Naive thymus-derived CD4-positive, alpha-beta T cell (primary cell): ENCODE data around the gene ITGB2. TPM values are rescaled to one million over a fixed set of nuclear protein-coding genes. Genes with fewer than 3 reads are reported as not detected.

Experiments used
- ATAC-seq: fragments of 150-1000 bp; cut with Tn5 transposase; 2 replicates; pipeline ENCODE4 v1.10.0; 2021; ENCODE audit warnings: mild to moderate bottlenecking, moderate library complexity
- CTCF ChIA-PET: fragments of 350-600 bp; sonication (Branson Sonifier 250); formaldehyde crosslinking; loops from one replicate; lab custom pipeline; 2021; ENCODE audit warnings: antibody characterized with exemption; lab: Charles Lee
- POLR2A ChIA-PET: fragments of 350-600 bp; sonication (Branson Sonifier 250); formaldehyde crosslinking; loops from one replicate; lab custom pipeline; 2021; ENCODE audit warnings: antibody characterized with exemption, inconsistent platforms; lab: Charles Lee
- DNase-seq, 9 donors: peaks; one replicate each; pipeline versions ENCODE4 v3.0.0 to v3.0.0-alpha.2; 2020 to 2022; ENCODE audit warnings: mixed read lengths in 1 of 9
- H3K27ac ChIP-seq: one replicate; pipeline ENCODE4 v1.7.0; 2013; ENCODE audit warnings: mild to moderate bottlenecking, low read depth, low read length, moderate library complexity
- H3K27me3 ChIP-seq, 2 donors: one replicate each; pipeline ENCODE4 v1.7.0; 2013; ENCODE audit warnings: low read length in 2 of 2, mild to moderate bottlenecking in 2 of 2, moderate library complexity in 2 of 2; ENCODE audit not compliant: control insufficient read depth in 2 of 2, insufficient read depth in 2 of 2
- H3K36me3 ChIP-seq, 3 experiments: 1 replicate in 2 of 3; 2 replicates in 1 of 3; pipeline ENCODE4 v1.7.0; 2013; ENCODE audit warnings: low read length in 3 of 3, mild to moderate bottlenecking in 3 of 3, moderate library complexity in 1 of 3; ENCODE audit not compliant: insufficient read depth in 3 of 3, control insufficient read depth in 2 of 3
- H3K4me1 ChIP-seq, 2 donors: one replicate each; pipeline ENCODE4 v1.7.0; 2013; ENCODE audit warnings: low read length in 2 of 2, mild to moderate bottlenecking in 2 of 2, moderate library complexity in 1 of 2; ENCODE audit not compliant: control insufficient read depth in 2 of 2, insufficient read depth in 2 of 2
- H3K4me3 ChIP-seq: 2 replicates; pipeline ENCODE4 v1.7.0; 2013; ENCODE audit warnings: mild to moderate bottlenecking, low read length
- H3K9me3 ChIP-seq, 3 experiments: 1 replicate in 2 of 3; 2 replicates in 1 of 3; pipeline ENCODE4 v1.7.0; 2013; ENCODE audit warnings: low read length in 3 of 3; ENCODE audit not compliant: control insufficient read depth in 2 of 3
- H3K27ac Mint-ChIP-seq, 9 donors: one replicate each; pipeline ENCODE4 v1.8.0; 2020 to 2022; ENCODE audit warnings: mixed read lengths in 9 of 9, mild to moderate bottlenecking in 8 of 9, moderate library complexity in 5 of 9, inconsistent platforms in 2 of 9
- H3K27me3 Mint-ChIP-seq, 5 donors: one replicate each; pipeline ENCODE4 v1.8.0; 2021 to 2022; ENCODE audit warnings: mixed read lengths in 5 of 5, mild to moderate bottlenecking in 1 of 5
- H3K36me3 Mint-ChIP-seq, 5 donors: one replicate each; pipeline ENCODE4 v1.8.0; 2020 to 2022; ENCODE audit warnings: mixed read lengths in 5 of 5, mild to moderate bottlenecking in 3 of 5, inconsistent platforms in 1 of 5
- H3K4me1 Mint-ChIP-seq, 7 donors: one replicate each; pipeline ENCODE4 v1.8.0; 2020 to 2022; ENCODE audit warnings: mixed read lengths in 7 of 7, mild to moderate bottlenecking in 3 of 7, inconsistent platforms in 1 of 7
- H3K4me3 Mint-ChIP-seq, 10 donors: one replicate each; pipeline ENCODE4 v1.8.0; 2020 to 2022; ENCODE audit warnings: mild to moderate bottlenecking in 10 of 10, mixed read lengths in 10 of 10, moderate library complexity in 6 of 10, inconsistent platforms in 2 of 10
- H3K9me3 Mint-ChIP-seq, 11 donors: one replicate each; pipeline ENCODE4 v1.8.0; 2020 to 2022; ENCODE audit warnings: mixed read lengths in 11 of 11, mild to moderate bottlenecking in 4 of 11, inconsistent platforms in 1 of 11, moderate library complexity in 1 of 11
- intact Hi-C, 2 donors: fragments of 100-400 bp; cut with micrococcal nuclease; formaldehyde crosslinking; loops; one replicate each; pipeline ENCODE4 v1.15.1; 2023
- polyA plus RNA-seq, 2 donors: library from polyadenylated mRNA; unstranded; fragments of 300-500 nt; fragmentation: Illumina TruSeq; gene quantifications; one replicate each; pipeline ENCODE4 v1.2.3, GENCODE V29; 2021
- total RNA-seq, 6 experiments: library from RNA in 5 of 6; stranded (reverse) in 5 of 6; gene quantifications; 1 replicate in 5 of 6; 2 replicates in 1 of 6; pipeline ENCODE4 v1.2.3 and lab custom pipeline; 2021 to 2026

Gene ITGB2
- total and polyA plus RNA-seq, 7 experiments from 2014 or later: 280 to 877 (median 459) TPM

GRCh38 chr21:44899768-44900558 is 20.7 kb downstream of the ITGB2 start:
- Histone ChIP-seq H3K36me3 (peaks cover 34 to 95% (median 70%) of the 10 kb centered on the region in 3 experiments), H3K27me3 (no peaks in the 10 kb centered on the region), H3K27ac (no peak overlapping the region), H3K9me3 (no peaks in the 10 kb centered on the region), H3K4me3 (no peak overlapping the region), H3K4me1 (no peaks in the 10 kb centered on the region)
- H3K36me3 Mint-ChIP-seq: peaks cover 12 to 48% (median 32%) of the 10 kb centered on the region in 5 donors
- CTCF ChIA-PET: interaction anchor here (0.6 kb wide), 1 partner anchor 40 kb away, joined by 3 read pairs; no protein-coding TSS in a partner anchor
- peaks cover 10 to 26% (median 19%) of the 10 kb centered on the region in 7 donors for H3K4me1 Mint-ChIP-seq
- H3K27me3 Mint-ChIP-seq: no peaks in the 10 kb centered on the region
- DNase-seq (no peak), ATAC-seq (no peak)
- intact Hi-C loops: no loop called here
- H3K4me3 Mint-ChIP-seq: no peak overlapping the region
- POLR2A ChIA-PET: interaction anchor here (0.5 to 1.7 kb wide), 7 partner anchors 8 to 35 kb away, joined by 3 to 5 read pairs (median 3); no protein-coding TSS in a partner anchor
- H3K27ac Mint-ChIP-seq: peak overlapping the region in 1 of 9 donors; percentile 48
- H3K9me3 Mint-ChIP-seq: no peaks in the 10 kb centered on the region

GRCh38 chr21:44898851-44899767 is 21.6 kb downstream of the ITGB2 start:
- POLR2A ChIA-PET: interaction anchor here (1.5 to 6.3 kb wide), 7 partner anchors 8 to 32 kb away, joined by 3 to 35 read pairs (median 10); no protein-coding TSS in a partner anchor
- CTCF ChIA-PET: interaction anchor here (0.6 to 8.4 kb wide), 2 partner anchors 34 to 41 kb away, joined by 3 to 95 read pairs; no protein-coding TSS in a partner anchor
- Histone ChIP-seq H3K27me3 (no peaks in the 10 kb centered on the region), H3K4me1 (no peaks in the 10 kb centered on the region), H3K27ac (no peak overlapping the region), H3K9me3 (no peaks in the 10 kb centered on the region), H3K4me3 (no peak overlapping the region), H3K36me3 (peaks cover 34 to 95% (median 65%) of the 10 kb centered on the region in 3 experiments)
- ATAC-seq (no peak), DNase-seq (no peak)
- Mint-ChIP-seq H3K27me3 (no peaks in the 10 kb centered on the region), H3K36me3 (peaks cover 7 to 41% (median 25%) of the 10 kb centered on the region in 5 donors), H3K4me1 (peaks cover 3 to 19% (median 13%) of the 10 kb centered on the region in 7 donors), H3K27ac (peak overlapping the region in 1 of 9 donors; percentile 32), H3K9me3 (no peaks in the 10 kb centered on the region), H3K4me3 (no peak overlapping the region)
- intact Hi-C loops: no loop called here

GRCh38 chr21:44898011-44898488 is 22.6 kb downstream of the ITGB2 start:
- Histone ChIP-seq H3K4me1 (peaks cover 3 to 7% of the 10 kb centered on the region in 2 donors), H3K27ac (no peak overlapping the region), H3K36me3 (peaks cover 34 to 95% (median 57%) of the 10 kb centered on the region in 3 experiments), H3K4me3 (no peak overlapping the region), H3K9me3 (no peaks in the 10 kb centered on the region), H3K27me3 (no peaks in the 10 kb centered on the region)
- Mint-ChIP-seq H3K36me3 (peaks cover 7 to 43% (median 26%) of the 10 kb centered on the region in 5 donors), H3K27me3 (no peaks in the 10 kb centered on the region), H3K27ac (peak overlapping the region in 3 of 9 donors; percentile 17 to 59 (median 45)), H3K9me3 (no peaks in the 10 kb centered on the region), H3K4me1 (peaks cover 6 to 28% (median 17%) of the 10 kb centered on the region in 7 donors), H3K4me3 (no peak overlapping the region)
- intact Hi-C loops: no loop called here
- no peak for DNase-seq
- POLR2A ChIA-PET: interaction anchor here (0.9 to 6.3 kb wide), 11 partner anchors 9 to 81 kb away, joined by 3 to 35 read pairs (median 5); partner anchors contain the start of gene SUMO3
- CTCF ChIA-PET: interaction anchor here (0.7 to 8.4 kb wide), 5 partner anchors 13 to 241 kb away, joined by 3 to 95 read pairs (median 5); partner anchors contain the start of gene UBE2G2
- ATAC-seq: no peak

GRCh38 chr21:44897326-44898010 is 23.2 kb downstream of the ITGB2 start:
- Mint-ChIP-seq H3K9me3 (no peaks in the 10 kb centered on the region), H3K36me3 (peaks cover under 1 to 37% (median 20%) of the 10 kb centered on the region in 5 donors), H3K27ac (peak overlapping the region in 4 of 9 donors; percentile 21 to 59 (median 27)), H3K27me3 (no peaks in the 10 kb centered on the region), H3K4me3 (no peak overlapping the region), H3K4me1 (peaks cover 11 to 27% (median 18%) of the 10 kb centered on the region in 7 donors)
- ATAC-seq (peak; percentile 75), DNase-seq (no peak)
- Histone ChIP-seq H3K27ac (peak overlapping the region; percentile 7), H3K4me1 (peaks cover 7 to 11% of the 10 kb centered on the region in 2 donors), H3K36me3 (peaks cover 30 to 92% (median 51%) of the 10 kb centered on the region in 3 experiments), H3K4me3 (no peak overlapping the region), H3K27me3 (no peaks in the 10 kb centered on the region), H3K9me3 (no peaks in the 10 kb centered on the region)
- ChIA-PET CTCF (interaction anchor here (0.7 to 8.4 kb wide), 6 partner anchors 13 to 241 kb away, joined by 3 to 95 read pairs (median 4); partner anchors contain the start of gene UBE2G2), POLR2A (interaction anchor here (0.9 to 6.3 kb wide), 11 partner anchors 9 to 80 kb away, joined by 3 to 35 read pairs (median 5); partner anchors contain the start of gene SUMO3)
- intact Hi-C loops: no loop called here

GRCh38 chr21:44896561-44897286 is 24.0 kb downstream of the ITGB2 start:
- Mint-ChIP-seq H3K9me3 (no peaks in the 10 kb centered on the region), H3K36me3 (peaks cover 0 to 30% (median 12%) of the 10 kb centered on the region in 5 donors), H3K27ac (peak overlapping the region in 2 of 9 donors; percentile 21 to 38), H3K4me3 (no peak overlapping the region), H3K27me3 (no peaks in the 10 kb centered on the region), H3K4me1 (peaks cover 13 to 27% (median 19%) of the 10 kb centered on the region in 7 donors)
- H3K4me3 ChIP-seq: no peak overlapping the region
- ATAC-seq: no peak
- peaks cover 7 to 11% of the 10 kb centered on the region in 2 donors for H3K4me1 ChIP-seq
- ChIA-PET POLR2A (interaction anchor here (0.9 to 9.2 kb wide), 12 partner anchors 9 to 38 kb away, joined by 3 to 104 read pairs (median 8); no protein-coding TSS in a partner anchor), CTCF (interaction anchor here (0.9 to 8.4 kb wide), 5 partner anchors 14 to 95 kb away, joined by 3 to 95 read pairs (median 5); partner anchors contain the start of gene UBE2G2)
- peak overlapping the region; percentile 7 for H3K27ac ChIP-seq
- no peak for DNase-seq
- no peaks in the 10 kb centered on the region for H3K9me3 ChIP-seq
- intact Hi-C loops: no loop called here
- H3K36me3 ChIP-seq: peaks cover 22 to 89% (median 43%) of the 10 kb centered on the region in 3 experiments
- H3K27me3 ChIP-seq: no peaks in the 10 kb centered on the region
